Brain microvascular endothelial cell (primary cell): ENCODE measurements around the gene ETFA.
A peak's percentile ranks its signal among the peaks of the same experiment; 100 is the strongest.

Experiments used
- DNase-seq: peaks from one replicate; pipeline ENCODE4 v3.0.0-alpha.2; 2020
- H3K27ac ChIP-seq: fragments of 250-450 bp; sonication (Bioruptor Pico); 2 replicates; pipeline ENCODE4 v1.5.1; 2020; ENCODE audit warnings: mild to moderate bottlenecking, moderate library complexity
- H3K27me3 ChIP-seq: fragments of 250-450 bp; sonication (Bioruptor Pico); replicated peaks from 2 replicates; pipeline ENCODE4 v1.5.1; 2020; ENCODE audit warnings: mild to moderate bottlenecking
- H3K36me3 ChIP-seq: fragments of 250-450 bp; sonication (Bioruptor Pico); replicated peaks from 2 replicates; pipeline ENCODE4 v1.5.1; 2020; ENCODE audit warnings: mild to moderate bottlenecking
- H3K4me3 ChIP-seq: 2 replicates; pipeline ENCODE4 v1.5.1; 2011; ENCODE audit warnings: low read depth, mild to moderate bottlenecking, control low read depth, low read length, moderate library complexity
- in situ Hi-C: cut with HindIII; loops from 2 replicates; pipeline ENCODE4 v1.10.0; 2017; ENCODE audit warnings: low sequenced_read_pairs, low pct_ligation_motif_present
- TF ChIP-seq, protein P1 (sequence below): IDR thresholded peaks from 2 replicates; pipeline ENCODE4 v1.5.1; 2011; ENCODE audit warnings: low read depth, mild to moderate bottlenecking, moderate library complexity, low read length, control low read depth, inconsistent platforms; ENCODE audit errors: missing control alignments

Gene ETFA

DNA sequence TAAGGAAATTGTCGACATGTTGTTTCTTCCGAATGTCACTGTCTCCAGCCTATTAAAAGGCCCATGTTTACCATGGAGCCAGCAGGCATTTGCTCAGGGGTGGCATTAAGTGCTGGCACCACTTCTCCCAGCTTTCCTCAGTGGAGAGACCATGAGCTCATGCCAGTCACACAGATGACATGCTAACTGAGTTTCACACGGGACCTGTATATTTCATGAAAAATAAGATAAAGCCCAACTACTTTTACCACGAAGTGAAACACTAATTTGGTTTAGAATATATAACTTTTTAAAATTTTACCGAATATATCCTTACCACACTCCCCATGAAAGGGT is 93.4 kb downstream of the ETFA start:
- no peak overlapping the region for H3K27ac ChIP-seq
- no peaks in the 10 kb centered on the region for H3K27me3 ChIP-seq
- DNase-seq = no peak
- TF ChIP-seq, protein P1, sequence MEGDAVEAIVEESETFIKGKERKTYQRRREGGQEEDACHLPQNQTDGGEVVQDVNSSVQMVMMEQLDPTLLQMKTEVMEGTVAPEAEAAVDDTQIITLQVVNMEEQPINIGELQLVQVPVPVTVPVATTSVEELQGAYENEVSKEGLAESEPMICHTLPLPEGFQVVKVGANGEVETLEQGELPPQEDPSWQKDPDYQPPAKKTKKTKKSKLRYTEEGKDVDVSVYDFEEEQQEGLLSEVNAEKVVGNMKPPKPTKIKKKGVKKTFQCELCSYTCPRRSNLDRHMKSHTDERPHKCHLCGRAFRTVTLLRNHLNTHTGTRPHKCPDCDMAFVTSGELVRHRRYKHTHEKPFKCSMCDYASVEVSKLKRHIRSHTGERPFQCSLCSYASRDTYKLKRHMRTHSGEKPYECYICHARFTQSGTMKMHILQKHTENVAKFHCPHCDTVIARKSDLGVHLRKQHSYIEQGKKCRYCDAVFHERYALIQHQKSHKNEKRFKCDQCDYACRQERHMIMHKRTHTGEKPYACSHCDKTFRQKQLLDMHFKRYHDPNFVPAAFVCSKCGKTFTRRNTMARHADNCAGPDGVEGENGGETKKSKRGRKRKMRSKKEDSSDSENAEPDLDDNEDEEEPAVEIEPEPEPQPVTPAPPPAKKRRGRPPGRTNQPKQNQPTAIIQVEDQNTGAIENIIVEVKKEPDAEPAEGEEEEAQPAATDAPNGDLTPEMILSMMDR = no peak
- H3K4me3 ChIP-seq = no peak overlapping the region
- H3K36me3 ChIP-seq = no peaks in the 10 kb centered on the region
- in situ Hi-C loops = no loop called here

DNA sequence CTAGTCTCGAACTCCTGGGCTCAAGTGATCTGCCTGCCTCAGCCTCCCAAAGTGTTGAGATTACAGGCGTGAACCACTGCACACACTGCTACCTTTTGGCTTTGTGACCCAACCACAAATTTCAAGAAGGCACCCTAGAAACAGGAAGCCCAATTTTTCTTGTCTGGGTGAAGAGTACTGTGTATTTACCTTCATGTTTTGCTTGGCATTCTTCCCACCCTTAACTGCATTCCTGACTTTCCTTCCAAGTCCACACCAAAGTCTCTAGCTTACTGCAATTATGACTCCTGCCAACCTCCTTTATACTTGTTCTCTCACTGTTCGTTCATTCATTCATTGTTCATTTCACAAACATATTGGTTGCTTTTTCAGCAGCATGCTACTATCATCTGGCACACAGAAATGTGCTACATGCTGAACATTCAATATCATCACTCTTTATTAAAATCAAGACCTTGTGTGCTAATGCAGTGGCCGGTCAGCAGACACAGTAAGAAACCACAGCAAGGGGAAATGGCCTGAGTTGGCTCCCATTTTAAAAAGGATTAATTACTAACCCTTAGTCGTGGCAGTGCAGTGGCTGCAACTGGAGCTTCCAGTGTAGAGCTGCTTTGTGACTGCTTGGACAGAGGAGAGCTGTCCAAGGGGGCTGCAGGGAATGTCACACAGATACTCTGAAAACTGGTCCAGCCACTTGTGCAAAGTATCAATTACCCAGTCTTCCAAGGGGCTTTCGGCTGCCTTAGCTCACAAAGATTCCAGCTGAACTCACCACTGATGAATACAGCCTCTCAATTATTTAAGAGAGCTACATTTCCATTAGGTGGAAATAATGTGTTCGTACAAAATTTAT is 94.0 kb downstream of the ETFA start:
- peak; percentile 20 for DNase-seq
- H3K27me3 ChIP-seq = no peaks in the 10 kb centered on the region
- TF ChIP-seq, protein P1 = no peak
- in situ Hi-C loops = no loop called here
- no peak overlapping the region for H3K4me3 ChIP-seq
- no peak overlapping the region for H3K27ac ChIP-seq
- H3K36me3 ChIP-seq = no peaks in the 10 kb centered on the region

DNA sequence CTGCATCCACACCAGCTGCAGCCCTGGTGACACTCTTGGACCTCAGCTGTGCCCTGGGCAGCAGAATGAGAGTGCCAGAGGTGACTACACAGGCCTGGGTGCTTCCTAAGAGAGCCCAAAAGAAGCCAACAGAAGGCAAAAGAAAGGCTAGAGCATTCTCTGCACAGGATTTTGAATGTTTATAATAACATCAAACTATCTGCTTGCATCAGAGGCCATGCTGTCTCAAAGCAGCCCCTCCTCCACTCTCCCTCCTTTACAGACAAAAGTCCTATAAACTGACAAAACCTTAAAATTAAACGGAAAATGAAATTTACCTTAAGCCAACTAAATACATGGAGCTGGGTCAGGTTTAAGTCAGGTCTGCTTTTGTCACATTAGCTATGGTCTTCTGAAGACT is 95.6 kb downstream of the ETFA start:
- TF ChIP-seq, protein P1 = no peak
- Histone ChIP-seq H3K27me3 (no peaks in the 10 kb centered on the region), H3K27ac (no peak overlapping the region), H3K36me3 (no peaks in the 10 kb centered on the region), H3K4me3 (no peak overlapping the region)
- DNase-seq = no peak
- in situ Hi-C loops = no loop called here

DNA sequence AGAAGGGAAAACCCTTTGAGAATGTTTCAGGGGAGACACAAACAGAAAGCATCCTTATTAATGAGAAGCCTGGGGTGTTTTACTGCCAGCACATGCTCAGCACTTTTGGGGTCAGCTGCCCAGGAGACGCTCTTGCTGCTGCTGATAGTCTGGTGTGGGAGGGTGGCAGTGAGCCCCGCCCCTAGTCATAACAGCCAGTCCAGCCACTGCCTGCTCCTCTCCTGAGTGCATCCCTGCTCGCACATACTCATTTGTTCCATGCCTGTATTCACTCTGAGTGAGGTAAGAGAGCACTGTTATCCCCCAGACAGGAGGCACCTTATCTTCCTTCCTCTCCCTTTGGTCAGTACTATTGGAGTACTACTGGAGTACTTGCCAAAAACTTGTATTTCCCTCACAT is 101.3 kb downstream of the ETFA start:
- TF ChIP-seq, protein P1 = no peak
- in situ Hi-C loops = no loop called here
- H3K4me3 ChIP-seq = no peak overlapping the region
- no peak overlapping the region for H3K27ac ChIP-seq
- H3K36me3 ChIP-seq = no peaks in the 10 kb centered on the region
- no peaks in the 10 kb centered on the region for H3K27me3 ChIP-seq
- no peak for DNase-seq

DNA sequence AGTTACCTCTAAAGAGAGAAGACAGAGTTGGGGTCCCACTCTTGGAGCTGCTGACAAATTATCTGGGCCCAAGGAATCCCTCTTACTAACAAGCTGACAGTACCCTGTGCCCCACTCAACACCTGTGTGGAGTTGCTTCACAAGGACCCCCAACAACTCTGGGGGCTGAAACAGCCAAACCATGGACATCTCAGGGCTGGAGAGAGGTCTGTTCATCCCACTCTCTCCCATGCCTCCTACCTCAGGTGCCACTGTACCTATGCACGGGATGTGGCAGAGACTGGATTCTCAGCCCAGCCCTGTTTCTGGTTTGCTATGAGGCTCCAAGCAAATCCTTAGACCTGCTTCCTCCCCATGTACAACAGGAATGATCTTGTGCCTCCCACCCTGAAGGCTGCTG is 101.7 kb downstream of the ETFA start:
- H3K27me3 ChIP-seq = no peaks in the 10 kb centered on the region
- H3K36me3 ChIP-seq = no peaks in the 10 kb centered on the region
- no peak overlapping the region for H3K27ac ChIP-seq
- in situ Hi-C loops = no loop called here
- TF ChIP-seq, protein P1 = no peak
- no peak overlapping the region for H3K4me3 ChIP-seq
- no peak for DNase-seq
